Osteoblast (primary cell): ENCODE data around the gene RB1. TPM values are rescaled to one million over a fixed set of nuclear protein-coding genes. Genes with fewer than 3 reads are reported as not detected.

Experiments
- DNase-seq: peaks from one replicate; pipeline ENCODE4 v3.0.0; 2011; ENCODE audit warnings: low spot score, mixed read lengths; ENCODE audit not compliant: insufficient read length; ENCODE audit errors: missing footprints
- H2AFZ ChIP-seq: 2 replicates; pipeline ENCODE4 v1.6.0; 2011; ENCODE audit warnings: mild to moderate bottlenecking, low read length
- H3K27ac ChIP-seq: 2 replicates; pipeline ENCODE4 v1.5.1; 2011; ENCODE audit warnings: mild to moderate bottlenecking, low read depth, low read length, moderate library complexity
- H3K27me3 ChIP-seq: 2 replicates; pipeline ENCODE4 v1.6.0; 2012; ENCODE audit warnings: mild to moderate bottlenecking, control low read depth, inconsistent platforms, low read length, moderate library complexity; ENCODE audit not compliant: insufficient read depth
- H3K36me3 ChIP-seq: 2 replicates; pipeline ENCODE4 v1.5.1; 2011; ENCODE audit warnings: mild to moderate bottlenecking, low read length, control low read depth, moderate library complexity; ENCODE audit not compliant: insufficient read depth
- H3K4me1 ChIP-seq: 2 replicates; pipeline ENCODE4 v1.5.1; 2011; ENCODE audit warnings: mild to moderate bottlenecking, low read length, control low read depth, moderate library complexity; ENCODE audit not compliant: insufficient read depth
- H3K4me2 ChIP-seq: 2 replicates; pipeline ENCODE4 v1.6.0; 2011; ENCODE audit warnings: mild to moderate bottlenecking, low read length; ENCODE audit not compliant: insufficient read depth
- H3K4me3 ChIP-seq: fragments of 200-600 bp; sonication (generic); 3 replicates; pipeline ENCODE4 v1.5.1; 2012; ENCODE audit warnings: mild to moderate bottlenecking, low read length, inconsistent platforms; ENCODE audit not compliant: insufficient read depth
- H3K79me2 ChIP-seq: 2 replicates; pipeline ENCODE4 v1.6.0; 2012; ENCODE audit warnings: mild to moderate bottlenecking, low read length, control low read depth, inconsistent platforms; ENCODE audit not compliant: insufficient read depth
- H3K9me3 ChIP-seq: 2 replicates; pipeline ENCODE4 v1.5.1; 2011; ENCODE audit warnings: low read depth, low read length, control low read depth
- H4K20me1 ChIP-seq: 2 replicates; pipeline ENCODE4 v1.6.0; 2012; ENCODE audit warnings: mild to moderate bottlenecking, low read length, control low read depth; ENCODE audit not compliant: insufficient read depth
- total RNA-seq: library from RNA; depleted of rRNA; stranded (reverse); fragments of >200 nt; gene quantifications from 2 replicates; pipeline ENCODE4 v1.2.3, GENCODE V29; 2012
- TF ChIP-seq, protein P1 (sequence below): IDR thresholded peaks from 2 replicates; pipeline ENCODE4 v1.5.1; 2011; ENCODE audit warnings: mild to moderate bottlenecking, low read depth, low read length, moderate library complexity; ENCODE audit errors: extremely low read depth

Gene RB1
- total RNA-seq, 1 donor: 33.3 TPM

DNA sequence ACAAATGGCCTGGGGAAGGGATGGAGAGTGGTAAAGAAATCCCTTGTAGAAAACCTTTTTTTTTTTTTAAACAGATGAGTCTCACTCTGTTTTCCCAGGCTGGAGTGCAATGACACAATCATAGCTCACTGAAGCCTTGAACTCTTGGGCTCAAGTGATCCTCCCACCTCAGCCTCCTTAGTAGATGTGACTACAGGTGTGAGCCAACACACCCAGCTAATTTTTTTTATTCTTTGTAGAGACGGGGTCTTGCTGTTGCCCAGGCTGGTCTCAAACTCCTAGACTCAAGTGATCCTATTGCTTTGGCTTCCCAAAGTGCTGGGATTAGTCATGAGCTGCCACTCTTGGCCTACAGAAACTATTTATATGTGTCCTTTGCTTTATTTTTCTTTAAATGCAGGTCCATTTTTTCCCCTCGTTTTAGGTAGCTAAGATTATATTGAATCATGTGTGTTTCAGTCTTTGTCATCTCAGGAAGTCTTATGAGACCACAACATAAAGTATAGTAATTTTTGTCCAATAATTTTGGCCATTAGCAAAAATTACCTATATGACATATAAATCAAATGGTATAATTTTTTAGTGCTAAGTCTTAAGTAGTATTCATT, 98.9 kb downstream of the RB1 start:
- TF ChIP-seq, protein P1, sequence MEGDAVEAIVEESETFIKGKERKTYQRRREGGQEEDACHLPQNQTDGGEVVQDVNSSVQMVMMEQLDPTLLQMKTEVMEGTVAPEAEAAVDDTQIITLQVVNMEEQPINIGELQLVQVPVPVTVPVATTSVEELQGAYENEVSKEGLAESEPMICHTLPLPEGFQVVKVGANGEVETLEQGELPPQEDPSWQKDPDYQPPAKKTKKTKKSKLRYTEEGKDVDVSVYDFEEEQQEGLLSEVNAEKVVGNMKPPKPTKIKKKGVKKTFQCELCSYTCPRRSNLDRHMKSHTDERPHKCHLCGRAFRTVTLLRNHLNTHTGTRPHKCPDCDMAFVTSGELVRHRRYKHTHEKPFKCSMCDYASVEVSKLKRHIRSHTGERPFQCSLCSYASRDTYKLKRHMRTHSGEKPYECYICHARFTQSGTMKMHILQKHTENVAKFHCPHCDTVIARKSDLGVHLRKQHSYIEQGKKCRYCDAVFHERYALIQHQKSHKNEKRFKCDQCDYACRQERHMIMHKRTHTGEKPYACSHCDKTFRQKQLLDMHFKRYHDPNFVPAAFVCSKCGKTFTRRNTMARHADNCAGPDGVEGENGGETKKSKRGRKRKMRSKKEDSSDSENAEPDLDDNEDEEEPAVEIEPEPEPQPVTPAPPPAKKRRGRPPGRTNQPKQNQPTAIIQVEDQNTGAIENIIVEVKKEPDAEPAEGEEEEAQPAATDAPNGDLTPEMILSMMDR: no peak
- H3K27ac ChIP-seq: peak overlapping the region; percentile 24
- peaks cover 12% of the 10 kb centered on the region for H3K79me2 ChIP-seq
- H3K4me3 ChIP-seq: no peak overlapping the region
- no peaks in the 10 kb centered on the region for H4K20me1 ChIP-seq
- peaks cover 51% of the 10 kb centered on the region for H3K4me1 ChIP-seq
- no peaks in the 10 kb centered on the region for H3K9me3 ChIP-seq
- H3K4me2 ChIP-seq: no peak overlapping the region
- DNase-seq: no peak
- no peak overlapping the region for H2AFZ ChIP-seq
- H3K36me3 ChIP-seq: peaks cover 5% of the 10 kb centered on the region
- H3K27me3 ChIP-seq: no peaks in the 10 kb centered on the region

DNA sequence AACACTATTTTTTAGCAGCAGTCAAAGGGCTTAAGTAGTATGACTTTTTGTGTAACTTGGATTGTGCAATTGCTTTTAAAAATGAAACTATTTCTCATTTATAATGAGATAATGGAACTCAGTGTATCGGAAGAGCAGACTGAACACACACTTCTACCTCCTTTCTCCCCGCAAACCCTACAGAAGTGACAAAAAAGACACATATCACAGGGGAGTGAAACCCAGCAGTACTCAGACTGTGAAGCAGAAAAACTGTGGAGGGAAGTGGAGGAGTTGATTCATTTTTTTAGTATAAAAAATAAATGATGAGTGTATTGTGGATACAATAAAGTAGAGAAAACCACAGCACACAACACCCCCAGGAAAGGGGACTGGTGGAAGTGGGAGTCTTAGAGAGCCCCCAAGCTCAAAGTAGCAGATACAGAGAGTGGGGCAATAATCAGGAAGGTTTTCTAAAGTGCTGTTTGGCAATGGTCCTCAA, 99.6 kb downstream of the RB1 start:
- H2AFZ ChIP-seq: peak overlapping the region; percentile 0
- H3K4me3 ChIP-seq: no peak overlapping the region
- peak overlapping the region; percentile 43 for H3K27ac ChIP-seq
- H3K27me3 ChIP-seq: no peaks in the 10 kb centered on the region
- H3K4me2 ChIP-seq: peak overlapping the region; percentile 58
- no peak for DNase-seq
- peaks cover 44% of the 10 kb centered on the region for H3K4me1 ChIP-seq
- TF ChIP-seq, protein P1: no peak
- peaks cover 5% of the 10 kb centered on the region for H3K36me3 ChIP-seq
- H3K9me3 ChIP-seq: no peaks in the 10 kb centered on the region
- peaks cover 12% of the 10 kb centered on the region for H3K79me2 ChIP-seq
- H4K20me1 ChIP-seq: no peaks in the 10 kb centered on the region

DNA sequence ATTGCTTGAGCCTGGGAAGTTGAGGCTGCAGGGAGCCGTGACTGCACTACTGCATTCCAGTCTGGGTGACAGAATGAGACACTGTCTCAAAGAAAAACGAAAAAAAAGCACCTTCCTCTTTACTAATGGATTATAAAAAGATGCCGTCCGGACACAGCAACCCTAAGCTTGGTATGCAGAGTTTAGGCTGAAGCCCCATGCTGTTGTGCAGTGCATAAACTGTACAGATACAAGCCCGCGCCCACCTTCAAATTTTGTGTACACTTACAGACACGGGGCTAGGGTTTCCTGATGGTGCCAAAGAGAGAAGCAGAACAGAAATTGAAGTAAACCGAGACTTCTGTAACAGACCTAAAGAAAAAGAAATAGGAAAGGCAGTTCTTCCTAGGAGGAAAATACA, 100.4 kb downstream of the RB1 start:
- no peak for DNase-seq
- H3K79me2 ChIP-seq: peaks cover 14% of the 10 kb centered on the region
- peaks cover 38% of the 10 kb centered on the region for H3K4me1 ChIP-seq
- H3K27ac ChIP-seq: no peak overlapping the region
- H3K4me3 ChIP-seq: no peak overlapping the region
- H3K36me3 ChIP-seq: peaks cover 5% of the 10 kb centered on the region
- no peak overlapping the region for H3K4me2 ChIP-seq
- no peaks in the 10 kb centered on the region for H3K9me3 ChIP-seq
- H2AFZ ChIP-seq: no peak overlapping the region
- TF ChIP-seq, protein P1: no peak
- H4K20me1 ChIP-seq: no peaks in the 10 kb centered on the region
- H3K27me3 ChIP-seq: no peaks in the 10 kb centered on the region

DNA sequence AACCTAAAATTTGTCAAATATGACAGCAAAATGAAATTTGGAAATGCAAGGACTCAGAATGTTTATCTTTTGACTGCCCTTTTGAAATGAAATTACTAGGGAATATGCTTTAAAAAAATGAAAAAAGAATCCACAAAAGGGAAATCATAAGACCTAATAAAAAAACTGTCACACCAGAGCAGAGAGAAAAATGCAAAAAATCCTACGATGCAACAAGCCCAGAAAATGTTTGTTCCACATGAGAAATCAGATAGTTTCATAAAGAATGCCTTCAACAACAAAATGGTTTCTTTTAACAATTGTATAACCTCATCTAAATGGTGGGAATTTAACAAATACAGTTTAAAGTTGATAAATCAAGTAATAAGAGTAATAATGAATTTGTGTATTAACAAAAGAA, 101.4 kb downstream of the RB1 start:
- peaks cover 28% of the 10 kb centered on the region for H3K4me1 ChIP-seq
- H3K4me2 ChIP-seq: no peak overlapping the region
- DNase-seq: no peak
- H3K4me3 ChIP-seq: no peak overlapping the region
- TF ChIP-seq, protein P1: no peak
- no peaks in the 10 kb centered on the region for H4K20me1 ChIP-seq
- peaks cover 5% of the 10 kb centered on the region for H3K36me3 ChIP-seq
- H3K9me3 ChIP-seq: no peaks in the 10 kb centered on the region
- H3K27ac ChIP-seq: no peak overlapping the region
- no peaks in the 10 kb centered on the region for H3K27me3 ChIP-seq
- H3K79me2 ChIP-seq: peaks cover 20% of the 10 kb centered on the region
- no peak overlapping the region for H2AFZ ChIP-seq
